Measurements from ENCODE around the gene DCTD. TPM values are rescaled to one million over a fixed set of nuclear protein-coding genes. Genes with fewer than 3 reads are reported as not detected.

Gene DCTD
- total RNA-seq, 1 donor from 2014 or later, result 44.5 TPM

GRCh38 chr4:182874304-182874751, 42.9 kb downstream of the DCTD start:
- Mint-ChIP-seq H3K9me3 (ENCODE audit: unreplicated experiment) (peaks cover 1% of the 10 kb centered on the region), H3K27me3 (ENCODE audit: unreplicated experiment) (no peaks in the 10 kb centered on the region), H3K36me3 (ENCODE audit: unreplicated experiment) (peaks cover 4% of the 10 kb centered on the region), H3K4me1 (ENCODE audit: low read depth, unreplicated experiment) (peaks cover 15% of the 10 kb centered on the region), H3K4me3 (ENCODE audit: unreplicated experiment) (no peak overlapping the region), H3K27ac (ENCODE audit: unreplicated experiment) (no peak overlapping the region)
- DNase-seq, result no peak
- no peak for TF ChIP-seq CTCF (IDR thresholded peaks at IDR 0.05; ENCODE audit: partially characterized antibody, unreplicated experiment)

GRCh38 chr4:182873726-182874125, 43.5 kb downstream of the DCTD start:
- peaks cover 15% of the 10 kb centered on the region for H3K4me1 Mint-ChIP-seq (ENCODE audit: low read depth, unreplicated experiment)
- no peak overlapping the region for H3K27ac Mint-ChIP-seq (ENCODE audit: unreplicated experiment)

DNA sequence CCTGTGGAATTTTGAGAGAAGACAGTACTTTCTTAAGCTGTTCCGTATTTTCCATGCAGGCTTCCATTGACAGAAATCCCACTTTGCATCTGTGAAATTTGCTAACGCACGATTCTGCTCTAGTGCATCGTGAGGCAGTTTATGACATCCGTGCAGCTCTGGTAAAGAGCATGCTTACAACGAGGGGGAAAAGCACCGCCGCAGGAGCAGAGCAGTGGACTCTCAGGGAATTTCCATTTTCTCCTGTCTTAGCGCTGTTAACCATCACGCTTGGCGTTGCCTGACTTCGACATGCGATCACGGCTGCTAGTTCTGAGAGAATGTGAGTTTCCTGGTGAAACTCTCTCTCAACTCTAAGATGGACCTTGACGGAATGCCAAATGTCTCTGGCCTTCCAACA, 43.9 kb downstream of the DCTD start:
- peaks cover 4% of the 10 kb centered on the region for H3K36me3 Mint-ChIP-seq (ENCODE audit: unreplicated experiment)
- H3K27ac Mint-ChIP-seq (ENCODE audit: unreplicated experiment), result no peak overlapping the region
- no peak for TF ChIP-seq CTCF (IDR thresholded peaks at IDR 0.05; ENCODE audit: partially characterized antibody, unreplicated experiment)
- DNase-seq, result no peak
- no peak overlapping the region for H3K4me3 Mint-ChIP-seq (ENCODE audit: unreplicated experiment)
- H3K27me3 Mint-ChIP-seq (ENCODE audit: unreplicated experiment), result no peaks in the 10 kb centered on the region
- H3K4me1 Mint-ChIP-seq (ENCODE audit: low read depth, unreplicated experiment), result peaks cover 15% of the 10 kb centered on the region
- peaks cover 1% of the 10 kb centered on the region for H3K9me3 Mint-ChIP-seq (ENCODE audit: unreplicated experiment)

More at GRCh38 chr4:182873726-182874125, 43.5 kb downstream of the DCTD start:
- no peak for DNase-seq
- peaks cover 1% of the 10 kb centered on the region for H3K9me3 Mint-ChIP-seq (ENCODE audit: unreplicated experiment)
- H3K27me3 Mint-ChIP-seq (ENCODE audit: unreplicated experiment), result no peaks in the 10 kb centered on the region
- peaks cover 4% of the 10 kb centered on the region for H3K36me3 Mint-ChIP-seq (ENCODE audit: unreplicated experiment)
- no peak for TF ChIP-seq CTCF (IDR thresholded peaks at IDR 0.05; ENCODE audit: partially characterized antibody, unreplicated experiment)
- no peak overlapping the region for H3K4me3 Mint-ChIP-seq (ENCODE audit: unreplicated experiment)

GRCh38 chr4:182872886-182873285, 44.3 kb downstream of the DCTD start:
- H3K9me3 Mint-ChIP-seq (ENCODE audit: unreplicated experiment), result peaks cover 1% of the 10 kb centered on the region
- TF ChIP-seq CTCF (IDR thresholded peaks at IDR 0.05; ENCODE audit: partially characterized antibody, unreplicated experiment), result no peak
- H3K4me1 Mint-ChIP-seq (ENCODE audit: low read depth, unreplicated experiment), result peaks cover 15% of the 10 kb centered on the region
- H3K27ac Mint-ChIP-seq (ENCODE audit: unreplicated experiment), result no peak overlapping the region
- H3K4me3 Mint-ChIP-seq (ENCODE audit: unreplicated experiment), result no peak overlapping the region
- peaks cover 4% of the 10 kb centered on the region for H3K36me3 Mint-ChIP-seq (ENCODE audit: unreplicated experiment)
- DNase-seq, result no peak
- H3K27me3 Mint-ChIP-seq (ENCODE audit: unreplicated experiment), result no peaks in the 10 kb centered on the region

- H3K4me3 Mint-ChIP-seq (ENCODE audit: unreplicated experiment), result no peak overlapping the region
- H3K27ac Mint-ChIP-seq (ENCODE audit: unreplicated experiment), result no peak overlapping the region
- peaks cover 4% of the 10 kb centered on the region for H3K36me3 Mint-ChIP-seq (ENCODE audit: unreplicated experiment)
- TF ChIP-seq CTCF (IDR thresholded peaks at IDR 0.05; ENCODE audit: partially characterized antibody, unreplicated experiment), result no peak
- peaks cover 17% of the 10 kb centered on the region for H3K4me1 Mint-ChIP-seq (ENCODE audit: low read depth, unreplicated experiment)
- no peaks in the 10 kb centered on the region for H3K27me3 Mint-ChIP-seq (ENCODE audit: unreplicated experiment)
- no peak for DNase-seq
- peaks cover 2% of the 10 kb centered on the region for H3K9me3 Mint-ChIP-seq (ENCODE audit: unreplicated experiment)
These were observed 45.6 kb downstream of the DCTD start for GRCh38 chr4:182871616-182872015.
